HG03066 (cell line): Measurements from ENCODE around the gene NFAM1.

ENCODE experiments used
- ATAC-seq: cut with Tn5 transposase; IDR thresholded peaks from one replicate; pipeline ENCODE4 v1.9.1; 2021; ENCODE audit warnings: low read depth; ENCODE audit not compliant: unreplicated experiment

NFAM1 gene

GRCh38 chr22:42387631-42388030, 44.6 kb downstream of the NFAM1 start:
- no peak for ATAC-seq

- no peak for ATAC-seq
Measured at GRCh38 chr22:42385696-42386095, 46.5 kb downstream of the NFAM1 start.

GRCh38 chr22:42384506-42384905, 47.7 kb downstream of the NFAM1 start:
- ATAC-seq: no peak

- no peak for ATAC-seq
Measured at GRCh38 chr22:42383851-42384417, 48.3 kb downstream of the NFAM1 start.

GRCh38 chr22:42383287-42383686, 48.9 kb downstream of the NFAM1 start:
- no peak for ATAC-seq

- ATAC-seq: no peak
Measured at GRCh38 chr22:42380769-42381551, 51.2 kb downstream of the NFAM1 start.

GRCh38 chr22:42379966-42380537, 52.2 kb downstream of the NFAM1 start:
- ATAC-seq: no peak

GRCh38 chr22:42376711-42377554, 55.3 kb downstream of the NFAM1 start:
- ATAC-seq: no peak

- ATAC-seq: no peak
Measured at GRCh38 chr22:42375982-42376381, 56.2 kb downstream of the NFAM1 start.

GRCh38 chr22:42372976-42373375, 59.2 kb downstream of the NFAM1 start:
- no peak for ATAC-seq

- ATAC-seq: no peak
Measured at GRCh38 chr22:42371501-42371900, 60.7 kb downstream of the NFAM1 start.

- no peak for ATAC-seq
Measured at GRCh38 chr22:42371099-42371498, 61.1 kb downstream of the NFAM1 start.

- peak; percentile 96 for ATAC-seq
Measured at GRCh38 chr22:42369250-42370041, 62.8 kb downstream of the NFAM1 start.

- ATAC-seq: no peak
Measured at GRCh38 chr22:42368379-42369249, 63.6 kb downstream of the NFAM1 start.

GRCh38 chr22:42367980-42368378, 64.2 kb downstream of the NFAM1 start:
- no peak for ATAC-seq

GRCh38 chr22:42366806-42367581, 65.2 kb downstream of the NFAM1 start:
- no peak for ATAC-seq

- no peak for ATAC-seq
Measured at GRCh38 chr22:42365942-42366695, 66.1 kb downstream of the NFAM1 start.
